BLaER1 treated with 17β-estradiol and CSF1 and Interleukin-3, amounts not matched to agents 10 nM and 100 nM (cell line): ENCODE results near the gene VGLL4.

Experiments
- H3K27ac ChIP-seq, 11 experiments: shearing (Covaris generic); formaldehyde crosslinking; 2 replicates each; pipeline ENCODE4 v1.8.1; 2022
- H3K27me3 ChIP-seq, 11 experiments: shearing (Covaris generic); formaldehyde crosslinking; 2 replicates each; pipeline ENCODE4 v1.8.1; 2022
- H3K36me3 ChIP-seq, 11 experiments: shearing (Covaris generic); formaldehyde crosslinking; 2 replicates each; pipeline ENCODE4 v1.8.1; 2022
- H3K4me1 ChIP-seq, 10 experiments: shearing (Covaris generic); formaldehyde crosslinking; 2 replicates each; pipeline ENCODE4 v1.8.1; 2022
- H3K4me2 ChIP-seq, 11 experiments: shearing (Covaris generic); formaldehyde crosslinking; 2 replicates each; pipeline ENCODE4 v1.8.1; 2022
- H3K4me3 ChIP-seq, 10 experiments: shearing (Covaris generic); formaldehyde crosslinking; 2 replicates each; pipeline ENCODE4 v1.8.1; 2022
- H3K9ac ChIP-seq, 11 experiments: shearing (Covaris generic); formaldehyde crosslinking; 2 replicates each; pipeline ENCODE4 v1.8.1; 2022
- H3K9me3 ChIP-seq, 11 experiments: shearing (Covaris generic); formaldehyde crosslinking; replicated peaks in 1 of 11; 2 replicates each; pipeline ENCODE4 v1.8.1; 2022
- H4K20me1 ChIP-seq, 11 experiments: shearing (Covaris generic); formaldehyde crosslinking; 2 replicates each; pipeline ENCODE4 v1.8.1; 2022
- Cebpa-rat ChIP-seq, 11 experiments: shearing (Covaris generic); IDR thresholded peaks; 2 replicates each; pipeline ENCODE4 v1.8.1; 2022

The VGLL4 gene

GRCh38 chr3:11610044-11610671 is 33.6 kb downstream of the VGLL4 start:
- peak overlapping the region in 3 of 11 experiments; percentile 9 to 34 (median 18); a peak in 2 of 22 replicates for H3K4me2 ChIP-seq
- no peak overlapping the region for H3K4me3 ChIP-seq
- peaks cover 0 to 40% (median 25%) of the 10 kb centered on the region in 10 experiments; a peak in 15 of 20 replicates for H3K4me1 ChIP-seq
- no peak overlapping the region for H3K9ac ChIP-seq
- no peak overlapping the region for H3K27ac ChIP-seq
- peaks cover 99 to 100% (median 100%) of the 10 kb centered on the region in 11 experiments for H4K20me1 ChIP-seq
- H3K27me3 ChIP-seq = no peaks in the 10 kb centered on the region
- H3K9me3 ChIP-seq = no peaks in the 10 kb centered on the region; a peak in 1 of 22 replicates
- no peak for TF ChIP-seq Cebpa-rat (IDR thresholded peaks at IDR 0.05)
- H3K36me3 ChIP-seq = peaks cover 46 to 94% (median 79%) of the 10 kb centered on the region in 11 experiments

- H3K27ac ChIP-seq = no peak overlapping the region; a peak in 1 of 22 replicates
- no peaks in the 10 kb centered on the region for H3K27me3 ChIP-seq
- H3K4me2 ChIP-seq = peak overlapping the region in 2 of 11 experiments; percentile 14 to 18; a peak in 1 of 22 replicates
- H3K36me3 ChIP-seq = peaks cover 45 to 90% (median 75%) of the 10 kb centered on the region in 11 experiments
- H4K20me1 ChIP-seq = peaks cover 95 to 97% (median 96%) of the 10 kb centered on the region in 11 experiments
- H3K9me3 ChIP-seq = no peaks in the 10 kb centered on the region; a peak in 1 of 22 replicates
- no peak for TF ChIP-seq Cebpa-rat (IDR thresholded peaks at IDR 0.05)
- peaks cover 2 to 41% (median 26%) of the 10 kb centered on the region in 10 experiments; a peak in 19 of 20 replicates for H3K4me1 ChIP-seq
- no peak overlapping the region for H3K4me3 ChIP-seq
- H3K9ac ChIP-seq = no peak overlapping the region
Observed at GRCh38 chr3:11609481-11609880, 34.2 kb downstream of the VGLL4 start.

- H3K9me3 ChIP-seq = no peaks in the 10 kb centered on the region; a peak in 1 of 22 replicates
- peaks cover 19 to 58% (median 41%) of the 10 kb centered on the region in 10 experiments for H3K4me1 ChIP-seq
- H3K9ac ChIP-seq = no peak overlapping the region
- no peaks in the 10 kb centered on the region for H3K27me3 ChIP-seq
- H3K36me3 ChIP-seq = peaks cover 41 to 90% (median 72%) of the 10 kb centered on the region in 11 experiments
- H3K27ac ChIP-seq = no peak overlapping the region
- no peak overlapping the region for H3K4me3 ChIP-seq
- peaks cover 95 to 97% (median 96%) of the 10 kb centered on the region in 11 experiments for H4K20me1 ChIP-seq
- peak overlapping the region in 1 of 11 experiments; percentile 18; a peak in 1 of 22 replicates for H3K4me2 ChIP-seq
- TF ChIP-seq Cebpa-rat (IDR thresholded peaks at IDR 0.05) = no peak
Observed at GRCh38 chr3:11607816-11608215, 35.9 kb downstream of the VGLL4 start.

- Histone ChIP-seq H3K36me3 (peaks cover 41 to 90% (median 66%) of the 10 kb centered on the region in 11 experiments), H3K27me3 (no peaks in the 10 kb centered on the region), H3K27ac (no peak overlapping the region), H3K9ac (no peak overlapping the region), H3K4me2 (no peak overlapping the region), H3K9me3 (no peaks in the 10 kb centered on the region; a peak in 1 of 22 replicates), H4K20me1 (peaks cover 94 to 97% (median 96%) of the 10 kb centered on the region in 11 experiments), H3K4me3 (no peak overlapping the region), H3K4me1 (peaks cover 28 to 67% (median 50%) of the 10 kb centered on the region in 10 experiments)
- no peak for TF ChIP-seq Cebpa-rat (IDR thresholded peaks at IDR 0.05)
Observed at GRCh38 chr3:11606865-11607440, 36.8 kb downstream of the VGLL4 start.

- no peak for TF ChIP-seq Cebpa-rat (IDR thresholded peaks at IDR 0.05)
- no peak overlapping the region for H3K4me3 ChIP-seq
- peaks cover 94 to 97% (median 96%) of the 10 kb centered on the region in 11 experiments for H4K20me1 ChIP-seq
- H3K4me1 ChIP-seq = peaks cover 35 to 71% (median 52%) of the 10 kb centered on the region in 10 experiments
- H3K36me3 ChIP-seq = peaks cover 39 to 90% (median 64%) of the 10 kb centered on the region in 11 experiments
- no peaks in the 10 kb centered on the region for H3K27me3 ChIP-seq
- no peak overlapping the region for H3K27ac ChIP-seq
- no peak overlapping the region for H3K4me2 ChIP-seq
- H3K9me3 ChIP-seq = peaks cover 0 to 5% (median 2%) of the 10 kb centered on the region in 11 experiments; a peak in 8 of 22 replicates
- no peak overlapping the region for H3K9ac ChIP-seq
Observed at GRCh38 chr3:11606090-11606784, 37.5 kb downstream of the VGLL4 start.

GRCh38 chr3:11605398-11605797 is 38.3 kb downstream of the VGLL4 start:
- H3K4me1 ChIP-seq = peaks cover 37 to 69% (median 54%) of the 10 kb centered on the region in 10 experiments
- H3K4me2 ChIP-seq = 0 out of 22 replicates have a peak overlapping the region, but pooled peaks of 1 of the 11 experiments have one; percentile 9
- H3K4me3 ChIP-seq = no peak overlapping the region
- no peak overlapping the region for H3K9ac ChIP-seq
- H3K27ac ChIP-seq = no peak overlapping the region
- H3K36me3 ChIP-seq = peaks cover 47 to 92% (median 69%) of the 10 kb centered on the region in 11 experiments
- peaks cover 94 to 97% (median 96%) of the 10 kb centered on the region in 11 experiments for H4K20me1 ChIP-seq
- no peak for TF ChIP-seq Cebpa-rat (IDR thresholded peaks at IDR 0.05)
- H3K27me3 ChIP-seq = no peaks in the 10 kb centered on the region
- peaks cover 0 to 13% (median 10%) of the 10 kb centered on the region in 11 experiments; a peak in 18 of 22 replicates for H3K9me3 ChIP-seq

GRCh38 chr3:11604139-11604892 is 39.4 kb downstream of the VGLL4 start:
- no peak for TF ChIP-seq Cebpa-rat (IDR thresholded peaks at IDR 0.05)
- Histone ChIP-seq H3K4me1 (peaks cover 31 to 58% (median 48%) of the 10 kb centered on the region in 10 experiments), H3K9me3 (peaks cover 0 to 24% (median 20%) of the 10 kb centered on the region in 11 experiments; a peak in 18 of 22 replicates), H3K27ac (peak overlapping the region in 4 of 11 experiments; percentile 21 to 55 (median 30); a peak in 5 of 22 replicates), H4K20me1 (peaks cover 87 to 97% (median 89%) of the 10 kb centered on the region in 11 experiments), H3K4me2 (peak overlapping the region in 9 of 11 experiments; percentile 20 to 65 (median 54); a peak in 14 of 22 replicates), H3K27me3 (no peaks in the 10 kb centered on the region), H3K36me3 (peaks cover 55 to 92% (median 71%) of the 10 kb centered on the region in 11 experiments), H3K9ac (no peak overlapping the region), H3K4me3 (no peak overlapping the region)

- Histone ChIP-seq H3K4me3 (no peak overlapping the region), H3K36me3 (peaks cover 61 to 95% (median 73%) of the 10 kb centered on the region in 11 experiments), H3K27ac (peak overlapping the region in 9 of 11 experiments; percentile 4 to 57 (median 25); a peak in 9 of 22 replicates), H3K9me3 (peaks cover 2 to 29% (median 27%) of the 10 kb centered on the region in 11 experiments), H3K27me3 (no peaks in the 10 kb centered on the region), H3K4me2 (peak overlapping the region in 10 of 11 experiments; percentile 9 to 65 (median 46); a peak in 17 of 22 replicates), H3K4me1 (peaks cover 24 to 54% (median 45%) of the 10 kb centered on the region in 10 experiments), H4K20me1 (peaks cover 81 to 96% (median 88%) of the 10 kb centered on the region in 11 experiments), H3K9ac (no peak overlapping the region)
- 0 out of 22 replicates have a peak, but pooled peaks of 1 of the 11 experiments have one; percentile 10 for TF ChIP-seq Cebpa-rat (IDR thresholded peaks at IDR 0.05)
Observed at GRCh38 chr3:11603628-11604027, 40.1 kb downstream of the VGLL4 start.
